ENCODE results near the gene ANKRD17.

The ANKRD17 gene

DNA sequence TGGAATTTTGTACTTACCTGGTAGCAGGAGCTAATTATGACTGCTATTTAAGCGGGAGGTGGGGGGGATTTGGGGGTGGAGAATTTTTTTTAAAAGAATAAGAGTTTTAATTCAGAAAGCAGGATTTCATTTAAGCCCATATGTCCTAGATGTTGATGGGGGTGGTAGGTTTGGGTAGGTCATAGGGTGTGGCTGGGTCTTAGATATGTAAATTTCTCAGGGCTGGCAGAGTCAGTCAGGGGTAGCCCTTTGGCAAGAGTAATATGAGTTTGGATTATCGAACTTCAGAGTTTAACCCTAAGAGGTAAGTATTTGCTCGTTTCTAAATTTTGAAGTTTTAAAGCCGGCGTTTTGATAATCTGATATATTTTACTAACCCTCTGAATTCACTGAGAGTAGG, 153.9 kb downstream of the ANKRD17 start:
- no peak for DNase-seq

- no peak for DNase-seq
Measured at GRCh38 chr4:73103799-73104503, 154.6 kb downstream of the ANKRD17 start.

DNA sequence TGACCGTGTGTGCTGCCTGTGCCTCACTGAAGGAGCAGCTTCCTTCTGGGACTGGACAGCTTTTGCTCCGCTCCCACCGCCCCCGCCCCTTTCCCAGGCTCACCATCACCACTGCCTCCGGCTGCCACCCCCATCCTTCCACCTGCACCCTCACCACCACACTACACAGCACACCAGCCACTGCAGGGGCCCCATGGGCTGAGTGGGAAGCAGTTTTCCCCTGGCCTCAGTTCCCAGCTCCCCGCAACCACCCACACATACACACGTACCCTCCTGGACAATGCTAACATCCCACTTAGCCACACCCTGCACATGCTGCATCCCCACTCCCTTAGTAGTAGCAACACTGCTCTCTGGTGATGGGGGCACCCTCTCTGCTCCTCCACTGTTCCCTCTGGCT, 159.5 kb downstream of the ANKRD17 start:
- DNase-seq, result no peak

GRCh38 chr4:73098713-73099112, 159.9 kb downstream of the ANKRD17 start:
- DNase-seq, result no peak

GRCh38 chr4:73098016-73098415, 160.6 kb downstream of the ANKRD17 start:
- DNase-seq, result no peak

DNA sequence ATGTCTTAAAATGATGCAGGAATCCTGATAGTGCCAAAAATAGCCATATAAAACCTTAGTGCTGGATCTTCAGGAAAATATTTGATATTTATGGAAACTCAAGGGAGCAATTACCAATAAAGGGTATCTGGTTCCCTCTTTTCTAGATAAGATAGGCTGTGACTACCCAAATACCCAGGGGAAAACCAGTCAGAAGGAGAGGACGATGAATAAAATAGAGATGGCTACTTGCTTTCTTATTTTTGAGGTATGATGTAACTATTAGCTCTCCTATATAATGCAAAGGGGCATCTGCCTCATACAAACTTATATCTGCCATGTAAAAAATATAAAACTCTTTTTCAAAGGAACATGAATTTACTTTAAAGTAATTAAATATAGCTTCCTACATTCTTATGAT, 165.7 kb downstream of the ANKRD17 start:
- DNase-seq, result no peak

DNA sequence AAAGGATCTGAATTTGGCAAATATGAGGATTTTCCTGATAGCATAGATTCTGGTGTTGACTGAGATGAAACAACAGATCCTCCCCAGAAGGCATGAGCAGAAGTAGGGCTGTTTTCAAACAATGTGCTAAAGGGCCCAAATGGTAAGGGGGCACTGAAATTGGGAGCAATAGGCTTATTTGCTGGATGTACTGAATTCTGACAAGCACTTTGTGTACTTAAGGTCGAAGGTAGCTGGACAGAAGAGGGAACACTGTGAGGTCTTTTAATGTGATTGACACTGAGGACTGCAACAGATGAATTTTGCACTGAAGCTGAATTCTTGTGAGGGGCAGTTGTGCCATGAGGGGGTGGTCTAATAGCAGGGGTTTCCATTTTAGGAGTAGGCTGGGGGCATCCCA, 167.9 kb downstream of the ANKRD17 start:
- DNase-seq, result no peak

GRCh38 chr4:73087871-73088270, 170.7 kb downstream of the ANKRD17 start:
- DNase-seq, result no peak

DNA sequence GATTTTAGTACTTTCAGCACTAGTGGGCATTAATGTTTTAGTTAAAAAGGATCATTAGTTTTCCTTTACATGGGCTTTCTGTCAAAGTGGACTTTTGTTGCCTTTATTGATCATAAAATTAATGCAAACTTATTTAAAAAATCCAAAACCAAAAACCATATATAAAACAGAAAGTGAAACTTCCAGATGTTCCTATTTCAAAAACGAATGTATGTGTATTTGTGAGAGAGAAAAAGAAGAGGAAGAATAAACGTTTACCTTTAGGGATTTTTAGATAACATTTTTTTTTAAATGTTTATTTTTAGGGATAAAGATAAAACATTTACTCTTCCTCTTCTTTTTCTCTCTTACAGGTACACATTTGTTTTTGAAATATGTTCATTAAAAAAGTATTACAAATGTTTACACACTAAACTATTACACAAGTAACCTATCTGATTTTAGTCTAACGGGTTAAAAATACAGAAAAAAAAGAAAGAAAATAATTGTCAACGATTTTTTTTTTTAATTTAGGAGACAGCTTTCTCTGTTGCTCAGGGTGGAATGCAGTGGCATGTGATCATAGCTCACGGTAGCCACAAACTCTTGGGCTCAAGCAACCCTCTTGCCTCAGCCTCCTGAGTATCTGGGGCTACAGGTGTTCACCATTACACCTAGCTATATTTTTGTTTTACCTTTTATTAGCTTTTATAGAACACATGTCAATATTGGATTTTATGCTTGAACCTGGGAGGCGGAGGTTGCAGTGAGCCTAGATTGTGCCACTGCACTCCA, 172.3 kb downstream of the ANKRD17 start:
- no peak for DNase-seq

DNA sequence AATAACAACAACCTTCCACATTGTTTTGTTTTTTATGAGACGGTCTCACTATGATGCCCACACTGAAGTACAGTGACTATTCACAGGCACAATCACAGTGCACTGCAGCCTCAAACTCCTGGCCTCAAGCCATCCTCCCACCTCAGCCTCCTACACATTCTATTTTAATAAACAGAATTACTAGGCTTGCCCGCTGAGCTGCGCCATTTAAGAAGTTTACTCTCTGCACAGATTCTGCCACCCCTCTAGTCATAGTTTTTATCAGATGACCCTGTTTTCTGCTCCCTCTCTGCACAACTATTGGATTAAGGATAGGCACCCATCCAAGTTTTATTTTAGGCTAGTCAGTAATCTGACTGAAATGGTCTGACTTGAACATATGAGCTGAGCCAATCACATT, 177.8 kb downstream of the ANKRD17 start:
- DNase-seq, result no peak

DNA sequence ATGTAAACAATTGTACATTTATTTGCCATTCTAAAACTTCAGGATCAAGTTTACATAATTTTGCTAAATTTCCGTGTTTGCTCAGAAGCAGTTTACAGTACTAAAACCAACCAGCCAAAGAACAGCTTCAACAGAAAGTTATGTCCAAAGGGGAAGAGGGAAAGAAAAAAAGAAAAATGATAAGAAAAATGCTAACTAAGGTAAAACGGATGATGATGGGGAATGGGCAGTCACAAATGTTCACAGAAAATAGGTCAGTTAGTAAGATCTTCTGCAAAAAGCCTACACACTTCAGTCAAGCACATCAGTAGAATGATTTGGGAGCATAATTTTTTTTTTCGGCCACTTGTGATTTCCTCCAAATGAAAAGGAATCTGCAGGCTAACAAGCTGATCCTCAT, 182.8 kb downstream of the ANKRD17 start:
- no peak for DNase-seq

- DNase-seq, result no peak
Measured at GRCh38 chr4:73070074-73070390, 188.6 kb downstream of the ANKRD17 start.

GRCh38 chr4:73069338-73070073, 189.1 kb downstream of the ANKRD17 start, which contains the start of gene COX18:
Gene COX18 (minus strand): TSS chr4:73069716. CDS start chr4:73069649, 67 bp downstream.
- DNase-seq, result peak; percentile 77

DNA sequence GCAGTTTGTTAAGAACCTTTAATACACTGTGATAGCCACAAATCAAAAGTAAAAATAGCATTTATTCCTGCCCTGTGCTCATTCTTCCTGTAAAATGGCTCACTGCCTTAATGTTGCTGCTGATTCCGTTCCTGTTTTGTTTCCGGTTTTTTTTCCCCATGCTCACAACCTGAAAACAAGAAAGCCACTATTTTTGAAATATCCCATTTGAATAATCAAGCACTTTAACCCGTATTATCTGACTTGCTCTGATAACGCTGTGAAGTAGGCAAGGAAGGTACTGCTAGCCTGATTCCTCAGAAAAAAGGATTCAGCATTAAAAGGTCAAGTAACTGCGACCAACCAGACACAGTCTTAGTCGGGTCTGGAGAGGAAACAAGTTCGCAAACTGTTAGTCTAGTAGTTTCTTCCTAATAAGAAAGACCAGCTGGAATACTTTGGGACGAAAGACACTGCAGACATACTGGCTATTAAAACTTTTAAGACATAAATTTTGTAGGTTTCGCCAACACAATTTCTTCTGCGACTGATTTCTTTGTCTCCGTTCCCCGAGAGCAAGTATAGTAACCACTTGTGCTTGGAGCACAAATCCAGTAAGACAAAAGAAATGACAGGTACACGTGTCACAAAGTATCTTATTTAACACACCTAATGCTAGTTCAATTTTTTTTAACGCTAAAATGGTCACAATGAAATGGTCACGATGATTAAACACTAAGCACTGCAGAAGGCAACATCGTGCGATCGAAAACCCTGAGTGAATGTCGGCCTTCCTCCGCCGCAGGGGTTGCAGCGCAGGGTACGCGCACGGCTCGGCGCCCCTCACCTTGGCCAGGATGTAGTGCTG, 189.9 kb downstream of the ANKRD17 start:
- no peak for DNase-seq

DNA sequence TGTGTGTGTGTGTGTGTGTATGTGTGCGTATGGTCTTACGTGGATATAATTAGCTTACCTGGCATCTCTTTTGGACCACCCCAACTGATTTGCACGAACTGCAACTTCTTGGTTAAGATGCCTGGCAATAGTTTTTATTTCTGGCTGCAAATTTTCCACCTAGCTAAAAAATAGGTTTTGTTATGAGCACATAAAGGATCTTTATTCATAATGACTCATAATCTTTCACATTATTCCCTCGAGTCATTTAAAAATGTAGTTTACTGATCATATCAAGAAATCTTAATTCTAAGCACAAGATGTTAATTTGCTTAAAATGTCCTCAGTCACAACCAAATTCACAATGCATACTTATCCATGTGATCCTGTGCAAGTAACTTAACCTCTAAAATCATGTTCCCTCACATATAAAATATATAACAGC, 190.6 kb downstream of the ANKRD17 start:
- no peak for DNase-seq

GRCh38 chr4:73066928-73067327, 191.7 kb downstream of the ANKRD17 start:
- DNase-seq, result no peak

DNA sequence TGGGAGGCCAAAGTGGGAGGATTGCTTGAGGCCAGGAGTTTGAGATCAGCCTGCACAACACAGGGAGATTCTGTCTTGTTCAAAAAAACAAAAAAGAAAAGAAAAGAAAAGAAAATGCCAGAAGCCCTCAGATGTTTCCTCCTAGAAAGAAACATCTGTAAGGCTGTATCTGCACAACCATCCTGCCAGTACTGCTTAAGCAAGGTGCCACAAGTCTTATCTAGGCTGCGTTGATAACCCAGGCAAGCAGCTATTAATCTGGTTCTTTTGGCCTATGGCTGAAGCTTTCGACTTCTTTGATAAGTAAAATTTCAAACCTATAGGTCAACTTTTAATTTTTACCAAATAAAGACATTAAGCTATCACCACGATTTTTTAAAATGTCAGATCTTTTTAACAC, 192.2 kb downstream of the ANKRD17 start:
- DNase-seq, result no peak

- DNase-seq, result no peak
Measured at GRCh38 chr4:73064536-73064935, 194.1 kb downstream of the ANKRD17 start.

DNA sequence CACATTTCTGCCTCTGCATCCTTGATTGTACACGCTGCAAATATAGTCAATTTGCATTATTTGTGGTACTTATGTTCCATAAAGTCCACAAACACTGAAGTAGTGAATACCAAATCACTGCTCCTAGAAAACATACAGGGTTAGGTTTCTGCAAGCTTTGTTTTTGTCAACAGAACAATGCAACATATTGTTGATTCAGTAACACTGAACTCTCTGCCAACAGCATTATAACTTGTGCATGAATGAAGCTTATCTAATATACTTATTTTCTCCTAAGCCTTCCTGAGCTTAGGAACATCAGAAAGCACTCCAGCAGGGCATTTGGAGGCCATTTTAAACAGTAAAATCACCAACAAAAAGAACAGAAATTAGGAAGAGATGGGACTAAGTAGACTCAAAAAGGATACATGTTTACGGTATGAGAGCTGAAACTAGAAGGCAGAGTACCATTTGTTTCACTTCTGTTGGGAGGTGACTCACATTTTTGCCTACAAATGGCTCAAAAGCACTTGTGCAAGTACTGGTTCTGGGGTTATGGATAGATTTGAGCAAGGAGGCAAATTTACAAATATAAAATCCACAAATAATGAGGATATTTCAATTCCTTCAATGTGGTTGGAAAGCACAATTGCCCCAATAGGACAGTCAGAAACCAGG, 203.2 kb downstream of the ANKRD17 start:
- DNase-seq, result no peak

GRCh38 chr4:73053974-73054480, 204.6 kb downstream of the ANKRD17 start:
- DNase-seq, result no peak

- DNase-seq, result no peak
Measured at GRCh38 chr4:73053076-73053475, 205.5 kb downstream of the ANKRD17 start.

- DNase-seq, result no peak
Measured at GRCh38 chr4:73051625-73052024, 207.0 kb downstream of the ANKRD17 start.
